HTR-8/SVneo (cell line): ENCODE data around the gene PLEKHA5.

ENCODE experiments used
- DNase-seq: peaks from one replicate; pipeline ENCODE4 v3.0.0; 2011; ENCODE audit warnings: low spot score, mixed read lengths; ENCODE audit not compliant: insufficient read length
- FAIRE-seq: peaks from 2 replicates; lab custom pipeline; 2011; peaks lifted over from hg19 to GRCh38; lab: Jason Lieb, UNC

Gene PLEKHA5

DNA sequence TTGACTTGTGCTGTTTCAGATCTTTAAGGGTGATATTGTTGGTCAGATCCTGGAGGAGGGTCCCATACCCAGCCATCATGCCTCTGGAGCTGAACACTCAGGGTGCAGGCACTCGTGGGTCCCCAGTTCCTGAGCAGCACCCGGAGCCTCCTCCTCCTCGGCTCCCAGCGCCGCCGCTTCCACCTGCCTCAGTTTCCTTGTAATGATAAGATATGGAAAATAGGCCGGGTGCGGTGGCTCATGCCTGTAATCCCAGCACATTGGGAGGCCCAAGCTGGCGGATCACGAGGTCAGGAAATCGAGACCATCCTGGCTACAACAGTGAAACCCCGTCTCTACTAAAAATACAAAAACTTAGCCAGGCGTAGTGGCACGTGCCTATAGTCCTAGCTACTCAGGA is 289.6 kb downstream of the PLEKHA5 start:
- DNase-seq (no peak), FAIRE-seq (no peak)

DNA sequence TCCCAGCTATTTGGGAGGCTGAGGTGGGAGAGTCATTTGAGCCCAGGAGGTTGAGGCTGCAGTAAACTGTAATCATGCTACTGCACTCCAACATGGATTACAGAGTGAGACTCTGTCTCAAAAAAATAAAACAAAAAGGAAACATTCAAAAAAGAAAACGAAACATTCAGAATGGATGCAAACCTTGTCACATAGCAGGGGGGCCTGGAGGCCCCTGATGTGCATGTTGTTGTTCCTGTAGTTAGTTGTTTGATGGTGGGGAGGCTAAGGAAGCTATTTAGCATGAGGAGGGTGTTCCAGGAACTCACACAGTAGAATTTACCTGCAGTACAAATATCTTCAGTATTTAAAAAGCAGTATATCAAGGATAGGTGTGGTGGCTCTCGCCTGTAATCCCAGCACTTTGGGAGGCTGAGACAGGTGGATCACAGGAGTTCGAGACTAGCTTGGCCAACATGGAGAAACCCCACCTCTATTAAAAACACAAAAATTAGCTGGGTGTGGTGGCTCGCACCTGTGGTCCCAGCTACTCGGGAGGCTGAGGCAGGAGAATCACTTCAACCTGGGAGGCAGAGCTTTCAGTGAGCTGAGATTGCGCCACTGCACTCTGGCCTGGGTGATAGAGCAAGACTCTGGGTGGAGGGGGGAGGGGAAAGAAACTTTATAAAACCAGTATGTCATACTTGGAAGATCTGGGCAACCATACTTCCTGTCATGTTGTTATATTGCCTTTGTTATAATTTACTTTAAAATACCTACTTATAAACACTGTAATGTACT is 292.2 kb downstream of the PLEKHA5 start:
- FAIRE-seq (no peak), DNase-seq (no peak)

DNA sequence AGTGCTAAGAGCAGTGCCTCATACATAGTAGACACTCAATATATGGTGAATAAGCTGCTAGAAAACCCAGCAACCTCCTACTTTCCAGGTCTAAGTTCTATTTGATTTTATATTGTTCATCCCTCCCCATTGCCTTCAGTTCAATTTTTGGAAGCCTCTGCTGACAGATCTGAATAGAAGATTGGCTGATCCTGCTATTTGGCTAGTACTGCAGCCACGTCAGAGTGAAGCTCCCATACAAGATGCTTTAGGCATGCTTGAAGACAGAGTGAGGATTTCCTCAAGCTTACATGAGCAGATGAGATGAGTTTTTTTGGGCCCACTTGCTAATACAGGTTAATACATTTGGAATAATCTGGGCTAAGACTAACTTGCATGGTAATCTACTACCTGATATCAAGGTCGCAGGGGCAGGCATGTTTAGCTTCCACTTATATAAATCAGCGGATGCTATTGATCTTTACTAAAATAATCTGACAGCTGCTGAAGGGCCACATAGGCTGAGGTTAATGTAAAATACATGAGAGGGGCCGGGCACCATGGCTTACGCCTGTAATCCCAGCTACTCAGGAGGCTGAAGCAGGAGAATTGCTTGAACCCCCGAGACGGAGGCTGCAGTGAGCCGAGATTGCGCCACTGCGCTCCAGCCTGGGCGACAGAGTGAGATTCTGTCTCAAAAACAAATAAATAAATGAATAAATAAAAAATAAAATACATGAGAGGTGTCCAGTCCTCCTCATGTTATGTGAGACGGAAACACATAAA is 293.8 kb downstream of the PLEKHA5 start:
- FAIRE-seq (no peak), DNase-seq (no peak)
